DMS79 treated with DMSO at 0.1 percent for 48 hours (cell line): ENCODE data around the gene TOR4A.
"Not testable (repeated sequence)": the region's sequence is repeated elsewhere in the genome, so short reads cannot be mapped to it uniquely, and the experiment has no call there.

Source experiments
- DNase-seq: peaks from one replicate; lab custom pipeline; 2025; lab: John Stamatoyannopoulos, UW

TOR4A gene

GRCh38 chr9:137252555-137253506, 24.7 kb upstream of the TOR4A start:
- DNase-seq: no peak

GRCh38 chr9:137253717-137254623, 23.6 kb upstream of the TOR4A start:
- no peak for DNase-seq

GRCh38 chr9:137254624-137255447, 22.7 kb upstream of the TOR4A start, which contains the start of gene NELFB:
TSS of gene NELFB (plus strand) at chr9:137255327.
- peak; percentile 69 for DNase-seq

GRCh38 chr9:137255448-137256114, 21.9 kb upstream of the TOR4A start:
- DNase-seq: no peak

GRCh38 chr9:137256362-137256761, 21.2 kb upstream of the TOR4A start:
- no peak for DNase-seq

- no peak for DNase-seq
Observed at GRCh38 chr9:137256856-137257255, 20.7 kb upstream of the TOR4A start.

GRCh38 chr9:137262173-137262908, 15.2 kb upstream of the TOR4A start:
- not testable (repeated sequence) for DNase-seq

- no peak for DNase-seq
Observed at GRCh38 chr9:137262909-137263285, 14.6 kb upstream of the TOR4A start.

- no peak for DNase-seq
Observed at GRCh38 chr9:137263506-137263905, 14.0 kb upstream of the TOR4A start.

GRCh38 chr9:137264067-137264466, 13.5 kb upstream of the TOR4A start:
- DNase-seq: no peak

- no peak for DNase-seq
Observed at GRCh38 chr9:137265496-137266161, 11.9 kb upstream of the TOR4A start.

- DNase-seq: no peak
Observed at GRCh38 chr9:137266162-137266527, 11.4 kb upstream of the TOR4A start.

- DNase-seq: no peak
Observed at GRCh38 chr9:137266585-137267453, 10.7 kb upstream of the TOR4A start.

GRCh38 chr9:137267933-137268355, 9.6 kb upstream of the TOR4A start:
- DNase-seq: no peak

GRCh38 chr9:137268538-137269201, 8.9 kb upstream of the TOR4A start:
- DNase-seq: no peak

- no peak for DNase-seq
Observed at GRCh38 chr9:137269231-137269772, 8.2 kb upstream of the TOR4A start.

- no peak for DNase-seq
Observed at GRCh38 chr9:137270929-137271695, 6.4 kb upstream of the TOR4A start.
